Measurements from ENCODE around the gene CMTM7.
"Not testable (repeated sequence)": the region's sequence is repeated elsewhere in the genome, so short reads cannot be mapped to it uniquely, and the experiment has no call there.

CMTM7 gene

GRCh38 chr3:32381922-32382321 is 9.7 kb upstream of the CMTM7 start:
- DNase-seq (ENCODE audit: low read depth, low spot score), result no peak

GRCh38 chr3:32383136-32383711 is 8.4 kb upstream of the CMTM7 start:
- no peak for DNase-seq (ENCODE audit: low read depth, low spot score)

- DNase-seq (ENCODE audit: low read depth, low spot score), result no peak
These were observed 6.7 kb upstream of the CMTM7 start for GRCh38 chr3:32384938-32385337.

- DNase-seq (ENCODE audit: low read depth, low spot score), result no peak
These were observed 4.1 kb upstream of the CMTM7 start for GRCh38 chr3:32387512-32387911.

GRCh38 chr3:32389577-32389976 is 2.1 kb upstream of the CMTM7 start:
- DNase-seq (ENCODE audit: low read depth, low spot score), result not testable (repeated sequence)

GRCh38 chr3:32392536-32393302 is 1.1 kb downstream of the CMTM7 start:
- no peak for DNase-seq (ENCODE audit: low read depth, low spot score)

GRCh38 chr3:32395496-32395895 is 3.8 kb downstream of the CMTM7 start:
- DNase-seq (ENCODE audit: low read depth, low spot score), result no peak

GRCh38 chr3:32397941-32398340 is 6.3 kb downstream of the CMTM7 start:
- DNase-seq (ENCODE audit: low read depth, low spot score), result no peak

- no peak for DNase-seq (ENCODE audit: low read depth, low spot score)
These were observed 6.9 kb downstream of the CMTM7 start for GRCh38 chr3:32398531-32398930.

GRCh38 chr3:32399030-32399620 is 7.5 kb downstream of the CMTM7 start:
- DNase-seq (ENCODE audit: low read depth, low spot score), result no peak

- DNase-seq (ENCODE audit: low read depth, low spot score), result no peak
These were observed 9.5 kb downstream of the CMTM7 start for GRCh38 chr3:32401126-32401525.

- no peak for DNase-seq (ENCODE audit: low read depth, low spot score)
These were observed 10.0 kb downstream of the CMTM7 start for GRCh38 chr3:32401556-32402081.

GRCh38 chr3:32403663-32404062 is 12.0 kb downstream of the CMTM7 start:
- no peak for DNase-seq (ENCODE audit: low read depth, low spot score)

- no peak for DNase-seq (ENCODE audit: low read depth, low spot score)
These were observed 13.1 kb downstream of the CMTM7 start for GRCh38 chr3:32404714-32405113.

GRCh38 chr3:32405155-32405554 is 13.5 kb downstream of the CMTM7 start:
- no peak for DNase-seq (ENCODE audit: low read depth, low spot score)

GRCh38 chr3:32405711-32406323 is 14.2 kb downstream of the CMTM7 start:
- no peak for DNase-seq (ENCODE audit: low read depth, low spot score)

- DNase-seq (ENCODE audit: low read depth, low spot score), result no peak
These were observed 15.1 kb downstream of the CMTM7 start for GRCh38 chr3:32406486-32407408.

GRCh38 chr3:32410367-32411246 is 19.0 kb downstream of the CMTM7 start:
- no peak for DNase-seq (ENCODE audit: low read depth, low spot score)

GRCh38 chr3:32411442-32411841 is 19.8 kb downstream of the CMTM7 start:
- DNase-seq (ENCODE audit: low read depth, low spot score), result no peak

GRCh38 chr3:32412887-32413286 is 21.2 kb downstream of the CMTM7 start:
- no peak for DNase-seq (ENCODE audit: low read depth, low spot score)

All from iPS DF 19.7 (cell line).